ENCODE results near the gene CDK9. TPM values are rescaled to one million over a fixed set of nuclear protein-coding genes. Genes with fewer than 3 reads are reported as not detected.

The CDK9 gene
- total RNA-seq, 3 donors from 2014 or later (not counting 1 experiment from before 2014, with no cell fraction given) = 181 to 207 (median 188) TPM

DNA sequence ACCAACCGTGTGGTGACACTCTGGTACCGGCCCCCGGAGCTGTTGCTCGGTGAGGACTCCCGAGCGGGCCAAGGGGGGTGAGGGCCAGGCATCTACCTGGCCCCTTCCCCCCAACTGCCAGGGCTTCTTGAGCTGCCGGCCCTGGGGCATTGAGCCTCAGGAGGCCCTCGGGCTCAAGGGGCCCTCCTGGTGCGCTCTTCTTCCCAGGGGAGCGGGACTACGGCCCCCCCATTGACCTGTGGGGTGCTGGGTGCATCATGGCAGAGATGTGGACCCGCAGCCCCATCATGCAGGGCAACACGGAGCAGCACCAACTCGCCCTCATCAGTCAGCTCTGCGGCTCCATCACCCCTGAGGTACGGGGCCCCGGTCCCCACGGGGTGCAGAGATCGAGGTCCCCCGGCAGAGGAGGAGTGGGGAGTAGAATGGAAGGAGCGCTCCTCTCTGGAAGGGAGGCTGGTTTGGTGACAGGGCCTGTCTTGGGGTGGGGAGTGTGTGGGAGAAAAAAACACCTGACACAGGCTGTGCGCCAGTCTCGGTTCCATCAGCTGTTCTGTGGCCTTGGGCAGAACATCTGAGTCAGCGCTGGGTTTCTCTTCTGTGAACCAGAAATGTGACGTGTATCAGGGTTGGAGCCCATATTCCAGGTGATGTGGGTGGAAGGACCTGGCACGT lies 2.6 kb downstream of the CDK9 start:
- peaks cover 31 to 54% of the 10 kb centered on the region in 2 donors for H3K4me1 Mint-ChIP-seq
- TF ChIP-seq, protein P1, sequence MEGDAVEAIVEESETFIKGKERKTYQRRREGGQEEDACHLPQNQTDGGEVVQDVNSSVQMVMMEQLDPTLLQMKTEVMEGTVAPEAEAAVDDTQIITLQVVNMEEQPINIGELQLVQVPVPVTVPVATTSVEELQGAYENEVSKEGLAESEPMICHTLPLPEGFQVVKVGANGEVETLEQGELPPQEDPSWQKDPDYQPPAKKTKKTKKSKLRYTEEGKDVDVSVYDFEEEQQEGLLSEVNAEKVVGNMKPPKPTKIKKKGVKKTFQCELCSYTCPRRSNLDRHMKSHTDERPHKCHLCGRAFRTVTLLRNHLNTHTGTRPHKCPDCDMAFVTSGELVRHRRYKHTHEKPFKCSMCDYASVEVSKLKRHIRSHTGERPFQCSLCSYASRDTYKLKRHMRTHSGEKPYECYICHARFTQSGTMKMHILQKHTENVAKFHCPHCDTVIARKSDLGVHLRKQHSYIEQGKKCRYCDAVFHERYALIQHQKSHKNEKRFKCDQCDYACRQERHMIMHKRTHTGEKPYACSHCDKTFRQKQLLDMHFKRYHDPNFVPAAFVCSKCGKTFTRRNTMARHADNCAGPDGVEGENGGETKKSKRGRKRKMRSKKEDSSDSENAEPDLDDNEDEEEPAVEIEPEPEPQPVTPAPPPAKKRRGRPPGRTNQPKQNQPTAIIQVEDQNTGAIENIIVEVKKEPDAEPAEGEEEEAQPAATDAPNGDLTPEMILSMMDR (IDR thresholded peaks at IDR 0.05) = no peak
- ATAC-seq = no peak
- H3K4me3 ChIP-seq (ENCODE audit: low read length) = no peak overlapping the region
- no peaks in the 10 kb centered on the region for H3K9me3 Mint-ChIP-seq
- H3K36me3 ChIP-seq (ENCODE audit: control insufficient read depth, insufficient read depth, low read length) = peaks cover 48% of the 10 kb centered on the region
- no peaks in the 10 kb centered on the region for H3K27me3 ChIP-seq (ENCODE audit: control insufficient read depth, insufficient read depth, low read length)
- no peak overlapping the region for H3K27ac ChIP-seq (ENCODE audit: low read length)
- peaks cover 6% of the 10 kb centered on the region for H3K36me3 Mint-ChIP-seq
- no peak for DNase-seq
- WGBS (ENCODE audit: insufficient coverage) = 90% methylated on average over 26 of the region's 26 CpGs
- peaks cover 36% of the 10 kb centered on the region for H3K4me1 ChIP-seq (ENCODE audit: control insufficient read depth, insufficient read depth, low read length)
- no peaks in the 10 kb centered on the region for H3K27me3 Mint-ChIP-seq (ENCODE audit: low read depth in 2 of 2)
- H3K9me3 ChIP-seq (ENCODE audit: control insufficient read depth, insufficient read depth, low read length) = no peaks in the 10 kb centered on the region
- intact Hi-C loops (cut with micrococcal nuclease) = loop anchor here (5.0 kb wide), 1 partner anchor 79 kb away; no protein-coding TSS in a partner anchor
- H3K4me3 Mint-ChIP-seq = no peak overlapping the region
- H3K27ac Mint-ChIP-seq = no peak overlapping the region

DNA sequence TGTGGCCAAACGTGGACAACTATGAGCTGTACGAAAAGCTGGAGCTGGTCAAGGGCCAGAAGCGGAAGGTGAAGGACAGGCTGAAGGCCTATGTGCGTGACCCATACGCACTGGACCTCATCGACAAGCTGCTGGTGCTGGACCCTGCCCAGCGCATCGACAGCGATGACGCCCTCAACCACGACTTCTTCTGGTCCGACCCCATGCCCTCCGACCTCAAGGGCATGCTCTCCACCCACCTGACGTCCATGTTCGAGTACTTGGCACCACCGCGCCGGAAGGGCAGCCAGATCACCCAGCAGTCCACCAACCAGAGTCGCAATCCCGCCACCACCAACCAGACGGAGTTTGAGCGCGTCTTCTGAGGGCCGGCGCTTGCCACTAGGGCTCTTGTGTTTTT lies 3.3 kb downstream of the CDK9 start:
- WGBS (ENCODE audit: insufficient coverage) = 94% methylated on average over 25 of the region's 25 CpGs
- H3K36me3 ChIP-seq (ENCODE audit: control insufficient read depth, insufficient read depth, low read length) = peaks cover 50% of the 10 kb centered on the region
- no peaks in the 10 kb centered on the region for H3K9me3 Mint-ChIP-seq
- H3K4me1 Mint-ChIP-seq = peaks cover 24 to 47% of the 10 kb centered on the region in 2 donors
- TF ChIP-seq, protein P1 (IDR thresholded peaks at IDR 0.05) = no peak
- ATAC-seq (no peak), DNase-seq (no peak)
- intact Hi-C loops (cut with micrococcal nuclease) = loop anchor here (5.0 kb wide), 1 partner anchor 78 kb away; no protein-coding TSS in a partner anchor
- no peak overlapping the region for H3K27ac ChIP-seq (ENCODE audit: low read length)
- no peaks in the 10 kb centered on the region for H3K27me3 ChIP-seq (ENCODE audit: control insufficient read depth, insufficient read depth, low read length)
- H3K9me3 ChIP-seq (ENCODE audit: control insufficient read depth, insufficient read depth, low read length) = no peaks in the 10 kb centered on the region
- no peaks in the 10 kb centered on the region for H3K27me3 Mint-ChIP-seq (ENCODE audit: low read depth in 2 of 2)
- peaks cover 29% of the 10 kb centered on the region for H3K4me1 ChIP-seq (ENCODE audit: control insufficient read depth, insufficient read depth, low read length)
- no peak overlapping the region for H3K27ac Mint-ChIP-seq
- H3K4me3 ChIP-seq (ENCODE audit: low read length) = no peak overlapping the region
- H3K36me3 Mint-ChIP-seq = peaks cover 6% of the 10 kb centered on the region
- peak overlapping the region; percentile 9 for H3K4me3 Mint-ChIP-seq

DNA sequence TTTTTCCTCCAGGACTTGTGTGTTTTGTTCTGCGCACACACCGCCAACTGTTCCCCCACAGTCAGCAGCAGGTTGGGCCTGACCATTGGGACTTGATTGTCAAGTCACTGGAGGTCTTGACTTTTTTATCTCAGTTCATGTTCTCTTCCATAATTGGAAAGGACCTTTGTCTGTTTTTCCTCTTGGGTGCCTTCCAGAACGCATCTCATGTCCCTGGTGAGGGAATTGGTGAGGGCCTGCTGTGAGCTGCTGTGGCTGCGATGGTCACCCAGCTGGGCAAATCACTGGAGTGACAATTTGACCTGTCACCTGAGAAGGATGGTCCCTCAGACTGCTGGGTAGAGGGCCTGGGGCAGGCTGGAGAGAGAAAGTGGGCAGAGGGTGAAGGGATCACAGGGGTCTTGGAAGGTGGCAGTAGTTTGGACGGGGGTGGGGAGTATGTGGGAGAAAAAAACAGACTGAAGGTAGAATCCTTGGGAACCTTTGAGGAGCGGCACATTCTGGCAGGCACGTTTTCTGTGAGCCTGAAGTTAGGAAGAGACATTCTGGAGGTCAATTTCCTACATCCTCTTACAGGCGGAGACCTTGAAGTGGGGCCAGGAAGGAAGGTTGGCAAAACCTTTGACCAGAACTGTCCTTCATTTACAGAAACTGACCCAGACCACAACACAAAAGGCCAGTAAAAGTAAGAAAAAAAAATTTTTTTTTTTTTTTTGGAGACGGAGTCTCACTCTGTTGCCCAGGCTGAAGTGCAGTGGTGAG lies 4.4 kb downstream of the CDK9 start:
- WGBS (ENCODE audit: insufficient coverage) = 98% methylated on average over 6 of the region's 9 CpGs
- intact Hi-C loops (cut with micrococcal nuclease) = no loop called here

More for the DNA sequence above, 4.4 kb downstream of the CDK9 start:
- no peak overlapping the region for H3K27ac ChIP-seq (ENCODE audit: low read length)
- Mint-ChIP-seq H3K4me3 (no peak overlapping the region), H3K9me3 (no peaks in the 10 kb centered on the region), H3K36me3 (peaks cover 6% of the 10 kb centered on the region), H3K4me1 (peaks cover 16 to 38% of the 10 kb centered on the region in 2 donors), H3K27ac (peak overlapping the region; percentile 62 to 78), H3K27me3 (ENCODE audit: low read depth in 2 of 2) (no peaks in the 10 kb centered on the region)
- H3K4me3 ChIP-seq (ENCODE audit: low read length) = no peak overlapping the region
- no peak for DNase-seq
- H3K4me1 ChIP-seq (ENCODE audit: control insufficient read depth, insufficient read depth, low read length) = peaks cover 21% of the 10 kb centered on the region
- ATAC-seq = no peak
- H3K36me3 ChIP-seq (ENCODE audit: control insufficient read depth, insufficient read depth, low read length) = peaks cover 50% of the 10 kb centered on the region
- no peaks in the 10 kb centered on the region for H3K9me3 ChIP-seq (ENCODE audit: control insufficient read depth, insufficient read depth, low read length)
- TF ChIP-seq, protein P1 (IDR thresholded peaks at IDR 0.05) = no peak
- H3K27me3 ChIP-seq (ENCODE audit: control insufficient read depth, insufficient read depth, low read length) = no peaks in the 10 kb centered on the region
